HepG2 (cell line): Measurements from ENCODE around the gene KARS1. TPM values are rescaled to one million over a fixed set of nuclear protein-coding genes. Genes with fewer than 3 reads are reported as not detected.

ENCODE experiments used
- MEIS1 ChIP-seq: sonication (generic); formaldehyde crosslinking; IDR thresholded peaks from 2 replicates; pipeline ENCODE4 v1.9.0; 2021; ENCODE audit warnings: mild to moderate bottlenecking, missing genetic modification reagents, moderate library complexity, borderline replicate concordance
- ZNF432 ChIP-seq: sonication (generic); formaldehyde crosslinking; IDR thresholded peaks from 2 replicates; pipeline ENCODE4 v1.5.0; 2020; ENCODE audit warnings: missing genetic modification reagents, mild to moderate bottlenecking, borderline replicate concordance
- polyA plus RNA-seq, 8 experiments: library from polyadenylated mRNA; depleted of rRNA in 3 of 8; stranded (reverse) in 7 of 8; unstranded in 1 of 8; fragments of >200 nt; fragmentation: Illumina TruSeq in 4 of 8; extraction: Trizol in 4 of 8; gene quantifications; 2 replicates each; pipeline versions ENCODE4 v1.2.1 to v1.2.3, GENCODE V29; 2011 to 2016; ENCODE audit warnings: low read depth in 4 of 8, missing spikeins in 1 of 8, mixed read lengths in 1 of 8; ENCODE audit not compliant: insufficient read depth in 1 of 8
- total RNA-seq, 5 experiments: library from RNA; depleted of rRNA; stranded (reverse); fragments of >200 nt; fragmentation: Illumina TruSeq; extraction: Trizol; gene quantifications; 2 replicates each; pipeline ENCODE4 v1.2.3, GENCODE V29; 2016; ENCODE audit warnings: low read depth in 1 of 5
- TF ChIP-seq, protein P1 (sequence below): sonication (generic); formaldehyde crosslinking; IDR thresholded peaks from one replicate; pipeline ENCODE4 v1.5.1; 2020; ENCODE audit warnings: mild to moderate bottlenecking, missing genetic modification reagents; ENCODE audit errors: not compliant biosample characterization

Gene KARS1
- total and polyA plus RNA-seq, 2 of the 13 experiments (the other 11 are each of a cell fraction or from before 2014, with no cell fraction given): 141 to 276 TPM

DNA sequence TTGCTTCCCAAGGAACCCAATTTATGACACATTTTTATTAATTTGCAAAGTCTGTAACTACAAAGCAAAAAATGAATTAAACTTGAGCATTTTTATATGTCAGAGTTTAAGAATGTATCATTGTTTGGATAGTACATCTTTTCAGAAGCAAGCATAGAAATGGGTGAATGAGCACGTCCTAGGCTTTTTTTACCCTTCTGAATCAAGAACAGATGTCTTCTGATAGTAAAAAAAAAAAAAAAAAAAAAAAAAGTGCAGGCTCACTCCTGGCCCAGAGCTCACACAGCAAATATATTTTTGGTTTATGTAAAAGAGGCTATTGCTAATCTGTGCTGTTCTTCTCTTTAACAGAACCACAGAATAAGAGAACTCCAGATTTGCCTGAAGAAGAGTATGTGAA is 6.5 kb upstream of the KARS1 start (continued):
- TF ChIP-seq, protein P1, sequence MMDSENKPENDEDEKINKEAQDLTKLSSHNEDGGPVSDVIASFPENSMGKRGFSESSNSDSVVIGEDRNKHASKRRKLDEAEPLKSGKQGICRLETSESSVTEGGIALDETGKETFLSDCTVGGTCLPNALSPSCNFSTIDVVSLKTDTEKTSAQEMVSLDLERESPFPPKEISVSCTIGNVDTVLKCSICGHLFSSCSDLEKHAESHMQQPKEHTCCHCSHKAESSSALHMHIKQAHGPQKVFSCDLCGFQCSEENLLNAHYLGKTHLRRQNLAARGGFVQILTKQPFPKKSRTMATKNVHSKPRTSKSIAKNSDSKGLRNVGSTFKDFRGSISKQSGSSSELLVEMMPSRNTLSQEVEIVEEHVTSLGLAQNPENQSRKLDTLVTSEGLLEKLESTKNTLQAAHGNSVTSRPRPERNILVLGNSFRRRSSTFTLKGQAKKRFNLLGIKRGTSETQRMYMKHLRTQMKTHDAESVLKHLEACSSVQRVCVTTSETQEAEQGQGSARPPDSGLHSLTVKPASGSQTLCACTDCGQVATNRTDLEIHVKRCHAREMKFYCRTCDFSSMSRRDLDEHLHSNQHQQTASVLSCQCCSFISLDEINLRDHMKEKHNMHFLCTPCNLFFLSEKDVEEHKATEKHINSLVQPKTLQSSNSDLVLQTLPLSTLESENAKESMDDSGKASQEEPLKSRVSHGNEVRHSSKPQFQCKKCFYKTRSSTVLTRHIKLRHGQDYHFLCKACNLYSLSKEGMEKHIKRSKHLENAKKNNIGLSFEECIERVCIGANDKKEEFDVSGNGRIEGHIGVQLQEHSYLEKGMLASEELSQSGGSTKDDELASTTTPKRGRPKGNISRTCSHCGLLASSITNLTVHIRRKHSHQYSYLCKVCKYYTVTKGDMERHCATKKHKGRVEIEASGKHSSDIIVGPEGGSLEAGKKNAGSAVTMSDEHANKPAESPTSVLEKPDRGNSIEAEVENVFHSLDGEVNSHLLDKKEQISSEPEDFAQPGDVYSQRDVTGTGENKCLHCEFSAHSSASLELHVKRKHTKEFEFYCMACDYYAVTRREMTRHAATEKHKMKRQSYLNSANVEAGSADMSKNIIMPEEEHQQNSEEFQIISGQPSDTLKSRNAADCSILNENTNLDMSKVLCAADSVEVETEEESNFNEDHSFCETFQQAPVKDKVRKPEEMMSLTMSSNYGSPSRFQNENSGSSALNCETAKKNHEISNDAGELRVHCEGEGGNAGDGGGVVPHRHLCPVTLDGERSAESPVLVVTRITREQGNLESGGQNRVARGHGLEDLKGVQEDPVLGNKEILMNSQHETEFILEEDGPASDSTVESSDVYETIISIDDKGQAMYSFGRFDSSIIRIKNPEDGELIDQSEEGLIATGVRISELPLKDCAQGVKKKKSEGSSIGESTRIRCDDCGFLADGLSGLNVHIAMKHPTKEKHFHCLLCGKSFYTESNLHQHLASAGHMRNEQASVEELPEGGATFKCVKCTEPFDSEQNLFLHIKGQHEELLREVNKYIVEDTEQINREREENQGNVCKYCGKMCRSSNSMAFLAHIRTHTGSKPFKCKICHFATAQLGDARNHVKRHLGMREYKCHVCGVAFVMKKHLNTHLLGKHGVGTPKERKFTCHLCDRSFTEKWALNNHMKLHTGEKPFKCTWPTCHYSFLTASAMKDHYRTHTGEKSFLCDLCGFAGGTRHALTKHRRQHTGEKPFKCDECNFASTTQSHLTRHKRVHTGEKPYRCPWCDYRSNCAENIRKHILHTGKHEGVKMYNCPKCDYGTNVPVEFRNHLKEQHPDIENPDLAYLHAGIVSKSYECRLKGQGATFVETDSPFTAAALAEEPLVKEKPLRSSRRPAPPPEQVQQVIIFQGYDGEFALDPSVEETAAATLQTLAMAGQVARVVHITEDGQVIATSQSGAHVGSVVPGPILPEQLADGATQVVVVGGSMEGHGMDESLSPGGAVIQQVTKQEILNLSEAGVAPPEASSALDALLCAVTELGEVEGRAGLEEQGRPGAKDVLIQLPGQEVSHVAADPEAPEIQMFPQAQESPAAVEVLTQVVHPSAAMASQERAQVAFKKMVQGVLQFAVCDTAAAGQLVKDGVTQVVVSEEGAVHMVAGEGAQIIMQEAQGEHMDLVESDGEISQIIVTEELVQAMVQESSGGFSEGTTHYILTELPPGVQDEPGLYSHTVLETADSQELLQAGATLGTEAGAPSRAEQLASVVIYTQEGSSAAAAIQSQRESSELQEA: no peak
- no peak for TF ChIP-seq ZNF432 (CRISPR knock-in tag)
- TF ChIP-seq MEIS1 (CRISPR knock-in tag): no peak
